GM21723 (cell line): Measurements from ENCODE around the gene KLHL29.
"Not testable (repeated sequence)": the region's sequence is repeated elsewhere in the genome, so short reads cannot be mapped to it uniquely, and the experiment has no call there.

ENCODE experiments used
- ATAC-seq: cut with Tn5 transposase; IDR thresholded peaks from one replicate; pipeline ENCODE4 v1.9.1; 2021; ENCODE audit warnings: mild to moderate bottlenecking, moderate library complexity; ENCODE audit not compliant: unreplicated experiment

KLHL29 gene

DNA sequence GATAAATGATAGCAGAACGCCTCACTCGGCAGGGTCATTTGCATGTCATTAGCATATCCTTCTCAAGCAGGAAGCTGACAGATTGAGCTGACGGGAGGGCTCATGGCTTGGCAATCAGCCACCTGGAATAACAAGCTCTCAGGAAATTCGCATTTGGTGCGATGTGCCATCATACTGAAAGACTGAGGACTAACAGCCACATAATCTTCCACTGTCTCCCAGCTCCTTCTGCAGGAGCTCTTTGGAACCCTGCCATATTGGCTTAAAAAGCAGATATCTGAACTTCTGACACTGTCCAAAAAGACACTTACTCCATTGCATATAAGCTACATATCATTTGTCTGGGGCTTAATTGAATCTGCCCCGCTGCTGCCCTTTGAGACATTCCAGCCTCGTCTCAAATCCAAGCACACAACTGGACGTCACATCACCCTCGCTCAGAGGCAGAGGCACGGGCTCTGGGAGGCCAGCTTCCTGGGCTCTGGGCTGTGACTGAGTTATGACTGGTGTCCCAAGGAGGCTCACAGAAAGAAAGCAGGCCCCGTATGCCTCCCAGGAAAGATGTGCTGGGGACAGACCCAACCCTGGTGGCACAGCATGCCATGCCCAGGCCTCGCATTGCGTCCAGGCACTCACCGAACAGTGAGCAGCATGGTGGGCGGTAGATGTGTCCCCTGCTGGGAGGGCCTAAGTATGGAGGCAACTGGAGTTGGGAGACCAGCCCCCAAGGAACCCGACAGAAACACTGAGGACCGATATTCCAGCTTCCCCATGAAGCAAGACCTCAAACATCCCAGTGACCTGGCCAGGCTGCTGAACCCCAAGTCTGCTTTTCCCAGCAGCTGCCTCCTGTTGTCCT lies 314.0 kb downstream of the KLHL29 start:
- no peak for ATAC-seq

DNA sequence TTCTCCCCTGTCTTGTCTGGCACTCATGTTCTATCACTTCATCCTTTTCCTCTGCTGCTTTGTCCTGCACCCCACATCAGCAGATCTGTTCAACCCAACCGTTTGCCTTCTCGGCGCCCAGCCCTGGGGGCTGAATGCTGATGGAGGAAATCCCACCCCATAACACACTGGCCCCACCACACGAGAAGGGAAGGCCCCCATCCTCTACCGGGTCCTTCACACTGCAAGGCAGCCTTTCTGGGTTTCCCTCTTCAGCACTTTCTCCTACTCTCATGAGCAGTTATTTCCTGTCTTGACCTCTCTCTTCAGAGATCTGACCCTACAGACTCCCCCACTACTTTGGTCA lies 314.6 kb downstream of the KLHL29 start:
- ATAC-seq: no peak

DNA sequence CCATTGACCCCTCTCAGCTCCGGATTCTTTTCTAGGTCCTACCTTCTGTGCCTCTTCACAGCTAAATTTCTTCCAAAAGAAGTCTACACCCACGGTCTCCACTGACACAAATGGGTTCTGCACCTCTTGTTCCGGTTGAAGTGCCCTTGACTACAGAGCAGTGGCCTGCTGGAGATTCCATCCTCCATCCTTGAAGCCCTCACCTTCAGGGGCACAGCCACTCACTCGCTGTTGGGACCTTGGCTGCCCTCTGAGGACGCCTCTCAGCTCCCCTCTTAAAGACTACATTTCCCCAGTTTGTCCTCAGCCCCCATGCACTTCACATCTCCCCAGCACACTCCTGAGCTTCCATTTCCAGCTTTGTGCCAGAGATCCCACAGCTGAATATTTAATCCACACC lies 315.6 kb downstream of the KLHL29 start:
- ATAC-seq: no peak

DNA sequence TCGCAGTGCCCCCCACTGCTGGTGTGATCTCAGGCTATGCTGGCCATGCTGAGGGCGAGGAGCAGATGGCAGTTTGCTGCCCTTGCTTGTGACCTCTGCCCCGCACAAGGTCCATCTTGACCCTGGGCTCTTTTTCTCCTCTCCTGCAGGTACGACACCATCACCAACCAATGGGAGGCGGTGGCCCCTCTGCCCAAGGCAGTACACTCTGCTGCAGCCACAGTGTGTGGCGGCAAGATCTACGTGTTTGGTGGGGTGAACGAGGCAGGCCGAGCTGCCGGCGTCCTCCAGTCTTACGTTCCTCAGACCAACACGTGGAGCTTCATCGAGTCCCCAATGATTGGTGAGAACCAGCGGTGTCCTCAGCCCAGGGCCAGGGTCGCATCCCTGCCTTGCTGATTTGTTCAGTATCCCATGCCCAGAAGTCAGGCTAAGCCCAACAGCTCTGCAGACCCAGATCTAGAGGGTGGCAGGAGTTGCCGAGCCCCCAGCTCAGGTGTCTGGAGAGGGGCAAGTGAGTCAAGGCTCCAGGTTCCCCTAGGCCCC lies 318.1 kb downstream of the KLHL29 start:
- ATAC-seq: no peak

DNA sequence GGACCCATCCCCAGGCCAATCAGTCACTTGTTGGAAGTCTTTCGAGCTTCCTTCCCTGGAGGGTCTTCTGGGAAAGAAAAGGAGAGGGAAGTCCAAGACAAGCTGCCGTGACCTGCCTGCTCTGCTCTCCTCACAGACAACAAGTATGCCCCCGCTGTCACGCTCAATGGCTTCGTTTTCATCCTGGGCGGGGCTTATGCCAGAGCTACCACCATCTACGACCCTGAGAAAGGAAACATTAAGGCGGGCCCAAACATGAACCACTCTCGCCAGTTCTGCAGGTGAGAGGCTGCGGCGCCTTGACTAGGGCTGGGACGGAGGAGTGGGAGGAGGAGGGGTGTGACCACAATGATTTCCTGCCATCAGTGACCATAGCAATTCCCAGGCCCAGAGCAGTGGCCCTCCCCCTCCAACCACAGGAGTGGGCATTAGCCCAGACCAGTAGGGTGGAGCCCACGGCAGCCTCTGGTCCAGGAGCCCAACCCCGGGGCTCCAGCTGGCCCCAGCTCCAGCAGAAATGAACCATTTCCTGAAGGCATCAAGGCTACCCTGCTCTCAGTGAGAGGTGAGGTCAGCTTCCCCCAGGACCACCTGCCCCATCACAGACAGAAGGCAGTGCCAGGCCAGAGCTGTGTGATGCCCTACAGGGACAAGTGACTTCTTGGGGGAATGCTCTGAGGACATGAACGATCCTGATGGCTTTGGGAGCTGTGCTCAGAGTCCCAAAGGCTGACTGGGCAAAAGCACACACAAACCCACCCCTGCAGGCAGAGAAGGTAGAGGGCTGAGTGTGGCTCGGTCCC lies 318.8 kb downstream of the KLHL29 start:
- ATAC-seq: no peak

DNA sequence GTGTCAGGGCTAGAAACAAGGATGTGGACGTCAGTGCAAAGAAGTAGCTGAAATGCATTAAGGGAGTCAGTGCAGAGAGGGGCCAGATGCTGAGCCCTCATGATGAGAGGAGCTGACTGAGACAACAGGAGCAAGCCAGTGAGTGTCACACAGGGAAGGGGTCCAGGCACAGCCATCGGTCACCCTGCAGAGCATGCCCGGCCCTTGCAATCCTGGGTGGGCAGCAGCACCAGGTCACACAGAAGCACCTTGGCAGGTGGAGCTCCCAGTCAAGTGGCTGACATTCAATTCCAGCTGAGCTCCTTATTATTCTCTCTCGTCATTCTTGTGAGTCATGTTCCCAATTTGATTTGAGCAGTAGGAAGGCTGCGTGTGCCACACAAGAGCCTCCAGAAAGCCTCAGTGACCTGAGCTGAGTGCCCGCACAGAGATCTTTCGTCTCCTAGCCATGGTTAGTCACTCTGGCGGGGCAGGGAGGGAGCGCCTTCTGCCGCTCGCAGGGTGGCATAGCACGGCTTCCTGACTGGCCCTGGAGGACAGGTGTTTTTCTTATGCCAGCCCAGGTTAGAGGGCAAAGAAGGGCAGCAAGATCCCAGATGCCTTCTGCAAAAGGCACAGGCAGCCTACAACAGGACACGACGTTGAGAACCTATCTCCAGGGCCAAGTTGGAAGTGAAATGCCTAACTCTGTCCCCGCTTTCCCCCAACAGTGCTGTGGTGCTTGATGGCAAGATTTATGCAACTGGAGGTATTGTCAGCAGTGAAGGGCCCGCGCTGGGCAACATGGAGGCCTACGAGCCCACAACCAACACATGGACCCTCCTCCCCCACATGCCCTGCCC lies 321.0 kb downstream of the KLHL29 start:
- no peak for ATAC-seq

DNA sequence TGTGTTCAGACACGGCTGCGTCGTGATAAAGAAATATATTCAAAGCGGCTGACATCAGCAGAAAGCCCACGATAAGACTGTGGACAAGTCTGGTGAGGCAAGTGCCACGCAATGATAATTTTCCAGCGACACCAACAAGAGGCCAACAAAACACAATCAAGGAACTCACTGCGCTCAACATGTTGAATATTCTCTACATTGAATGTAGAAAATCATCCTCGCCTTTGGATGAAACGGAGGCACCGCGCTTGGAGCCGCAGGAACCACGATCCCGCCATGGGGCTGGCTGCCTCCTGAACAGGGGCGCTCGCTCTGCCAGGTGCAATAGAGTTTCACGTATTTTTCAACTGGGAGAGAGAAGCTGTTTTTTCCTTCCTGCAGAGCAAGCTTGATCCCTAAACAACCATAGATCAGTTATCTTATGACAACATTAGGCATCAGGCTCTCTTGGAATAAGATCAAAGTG lies 321.7 kb downstream of the KLHL29 start:
- ATAC-seq: no peak

DNA sequence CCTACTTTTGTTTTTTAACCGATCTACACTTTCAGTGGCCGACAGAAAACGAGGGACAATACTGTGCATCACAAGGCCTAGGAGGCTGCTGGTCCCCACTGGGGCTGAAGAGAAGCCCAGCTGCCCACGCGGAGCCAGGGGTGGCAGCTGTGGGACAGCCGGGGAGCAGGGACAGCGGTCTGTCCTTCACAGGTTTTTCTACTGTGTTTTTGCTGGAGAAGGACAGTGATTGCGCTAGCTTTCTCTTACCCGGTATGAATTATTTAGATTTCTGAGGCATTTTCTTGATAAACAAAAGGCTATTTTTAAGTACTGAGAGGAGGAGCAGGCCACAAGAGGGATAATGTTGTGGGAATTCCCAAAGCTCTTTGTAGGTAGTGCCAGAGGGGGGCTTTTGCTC lies 322.1 kb downstream of the KLHL29 start:
- no peak for ATAC-seq

DNA sequence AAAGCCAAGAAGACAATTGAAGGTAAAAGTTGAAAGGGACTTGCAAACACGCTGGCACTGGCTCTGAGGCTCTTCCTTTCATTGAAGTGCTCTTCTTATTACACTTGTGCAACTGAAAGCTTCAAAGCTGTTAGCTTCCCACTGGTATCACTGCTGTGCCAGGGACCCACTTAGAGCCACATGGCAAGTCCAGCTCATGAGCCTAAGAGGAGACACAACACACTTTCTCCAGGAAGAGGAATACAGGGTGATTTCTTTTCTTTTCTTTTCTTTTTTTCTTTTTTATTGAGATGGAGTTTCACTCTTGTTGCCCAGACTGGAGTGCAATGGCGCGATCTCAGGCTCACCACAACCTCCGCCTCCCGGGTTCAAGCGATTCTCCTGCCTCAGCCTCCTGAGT lies 323.8 kb downstream of the KLHL29 start:
- ATAC-seq: no peak

DNA sequence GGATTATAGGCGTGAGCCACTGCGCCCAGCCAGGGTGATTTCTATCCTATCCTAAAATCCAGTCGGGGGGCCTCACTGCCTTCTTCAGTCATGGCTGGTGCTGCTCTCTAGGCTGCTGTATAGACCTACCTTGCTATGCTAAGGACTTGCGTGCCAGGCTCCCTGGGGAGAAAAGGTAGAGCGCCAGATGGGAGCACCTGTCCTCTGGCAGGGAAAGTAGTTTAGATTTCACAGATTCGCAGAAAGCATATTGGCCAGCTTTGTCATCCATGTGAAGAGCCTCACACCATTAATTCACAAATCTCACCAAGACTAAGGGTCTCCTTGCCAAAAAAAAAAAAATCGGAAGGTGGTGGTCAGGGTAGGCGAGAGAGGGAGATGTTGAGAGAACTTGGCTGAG lies 324.3 kb downstream of the KLHL29 start:
- ATAC-seq: no peak

DNA sequence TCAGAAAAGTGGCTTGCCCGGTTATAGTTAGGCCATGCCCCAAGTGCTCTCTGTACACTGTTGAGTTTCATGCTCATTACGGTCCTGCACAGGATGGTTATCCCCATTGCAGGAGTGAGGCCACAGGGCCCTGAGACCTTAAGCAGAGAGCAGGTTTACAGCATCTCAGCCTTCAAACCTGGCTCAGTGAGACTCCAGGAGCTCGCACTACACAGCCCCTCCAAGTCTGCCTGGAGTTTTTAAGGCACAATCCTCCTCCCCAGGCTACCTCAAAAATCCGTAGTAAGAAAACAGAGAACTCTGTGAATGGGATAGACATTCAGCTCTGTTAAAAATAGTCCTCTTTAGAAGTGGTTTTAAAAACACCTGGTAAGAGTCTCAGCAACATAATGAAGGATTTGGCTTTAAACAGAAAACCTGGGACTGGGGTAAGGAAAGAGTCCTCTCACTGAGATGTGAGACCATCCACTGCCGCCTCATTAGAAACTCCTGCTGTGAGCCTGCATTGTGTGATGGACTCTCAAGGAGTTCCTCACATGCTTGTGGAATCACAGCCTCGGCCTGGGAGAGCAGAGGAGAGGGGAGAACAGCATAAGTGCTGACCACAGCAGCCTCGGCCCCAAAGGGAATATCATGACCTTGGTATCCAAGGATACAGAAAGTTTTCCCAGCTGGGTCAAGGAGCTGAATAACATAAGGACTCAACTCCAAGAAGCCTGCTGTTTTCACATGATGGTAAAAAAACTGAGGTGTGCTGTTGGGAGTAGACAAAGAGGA lies 327.2 kb downstream of the KLHL29 start:
- ATAC-seq: no peak

DNA sequence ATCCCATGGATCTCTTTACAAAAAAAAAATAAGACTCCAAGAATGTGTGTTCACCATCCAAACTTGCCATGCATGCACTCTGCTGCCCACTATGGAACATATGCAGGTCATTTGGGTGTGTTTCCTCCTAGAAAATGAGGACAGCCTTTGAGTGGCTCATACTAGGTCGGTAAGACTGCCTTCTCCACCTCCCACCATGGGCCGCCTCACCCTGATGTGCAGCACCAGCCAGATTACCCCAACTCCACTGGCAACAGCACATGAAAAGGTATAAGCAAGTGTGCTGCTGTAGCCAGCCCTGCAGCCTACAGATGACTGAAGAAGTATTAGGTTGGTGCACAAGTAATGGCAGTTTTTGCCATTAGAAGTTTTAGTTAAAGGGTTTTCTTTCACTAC lies 327.8 kb downstream of the KLHL29 start:
- no peak for ATAC-seq

DNA sequence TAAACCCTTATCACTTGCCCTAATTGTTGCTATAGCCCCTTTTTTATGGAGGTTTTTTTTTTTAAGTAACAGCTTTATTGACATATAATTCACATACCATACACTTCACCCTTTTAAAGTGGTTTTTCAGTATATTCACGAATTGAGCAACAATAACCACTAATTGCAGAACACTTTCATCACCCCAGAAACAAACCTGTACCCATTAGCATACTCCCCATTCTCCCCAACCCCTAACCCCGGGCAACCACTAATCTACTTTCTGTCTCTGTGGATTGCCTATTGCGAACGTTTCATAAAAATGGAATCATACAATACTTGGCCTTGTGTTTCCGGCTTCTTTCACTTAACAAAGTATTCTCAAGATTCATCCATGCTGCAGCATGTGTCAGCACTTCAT lies 328.4 kb downstream of the KLHL29 start:
- ATAC-seq: no peak

DNA sequence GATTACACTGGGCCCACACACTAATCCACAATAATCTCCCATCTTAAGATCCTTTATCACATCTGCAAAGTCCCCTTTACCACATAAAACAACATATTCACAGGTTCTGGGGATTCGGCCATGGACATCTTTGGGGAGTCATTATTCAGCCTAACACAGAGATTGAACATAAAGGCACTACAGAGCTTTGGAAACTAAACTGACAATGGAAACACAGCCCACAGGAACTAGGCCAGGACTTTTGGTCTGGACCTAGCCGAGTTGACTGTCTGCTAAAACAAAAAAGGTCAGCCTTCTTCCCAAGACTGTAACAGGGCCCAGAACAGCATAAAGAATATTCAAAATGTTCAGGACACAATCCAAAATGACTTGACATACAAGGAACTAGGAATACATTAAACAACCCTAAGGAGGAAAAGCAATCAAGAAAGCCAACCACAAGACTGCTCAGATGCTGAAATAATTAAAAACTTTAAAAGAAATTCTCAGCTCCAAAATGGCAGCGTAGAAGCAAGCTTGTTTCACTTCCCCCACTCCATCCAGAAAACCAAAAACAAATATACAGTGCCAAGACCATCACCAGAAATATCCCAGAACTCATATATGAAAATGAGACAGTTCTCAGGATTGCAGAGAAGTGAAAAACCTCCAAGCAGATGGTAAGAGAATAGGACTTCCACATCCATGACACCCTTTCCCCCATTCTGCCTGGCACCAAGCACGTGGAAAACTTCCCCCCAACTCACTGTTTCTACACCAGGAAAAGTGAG lies 334.1 kb downstream of the KLHL29 start:
- no peak for ATAC-seq

DNA sequence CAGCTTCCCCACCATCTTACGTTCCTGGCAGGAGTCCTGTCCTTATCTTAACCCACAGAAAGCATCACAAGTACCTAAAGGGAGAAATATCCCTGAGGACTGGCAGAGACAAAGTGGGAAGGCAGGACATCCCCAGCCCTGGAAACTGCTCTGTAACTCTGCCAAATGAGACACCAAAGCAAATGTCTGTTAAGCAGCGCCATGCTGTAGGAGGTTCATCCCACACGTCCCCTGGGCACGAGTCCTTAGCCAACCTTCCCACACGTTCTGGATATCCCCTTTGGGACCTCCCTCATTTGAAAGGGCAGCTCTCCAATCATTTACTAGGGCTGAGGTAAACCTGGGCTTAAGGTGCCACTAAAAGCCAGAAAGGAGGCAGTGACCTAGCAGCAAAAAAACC lies 334.7 kb downstream of the KLHL29 start:
- no peak for ATAC-seq

DNA sequence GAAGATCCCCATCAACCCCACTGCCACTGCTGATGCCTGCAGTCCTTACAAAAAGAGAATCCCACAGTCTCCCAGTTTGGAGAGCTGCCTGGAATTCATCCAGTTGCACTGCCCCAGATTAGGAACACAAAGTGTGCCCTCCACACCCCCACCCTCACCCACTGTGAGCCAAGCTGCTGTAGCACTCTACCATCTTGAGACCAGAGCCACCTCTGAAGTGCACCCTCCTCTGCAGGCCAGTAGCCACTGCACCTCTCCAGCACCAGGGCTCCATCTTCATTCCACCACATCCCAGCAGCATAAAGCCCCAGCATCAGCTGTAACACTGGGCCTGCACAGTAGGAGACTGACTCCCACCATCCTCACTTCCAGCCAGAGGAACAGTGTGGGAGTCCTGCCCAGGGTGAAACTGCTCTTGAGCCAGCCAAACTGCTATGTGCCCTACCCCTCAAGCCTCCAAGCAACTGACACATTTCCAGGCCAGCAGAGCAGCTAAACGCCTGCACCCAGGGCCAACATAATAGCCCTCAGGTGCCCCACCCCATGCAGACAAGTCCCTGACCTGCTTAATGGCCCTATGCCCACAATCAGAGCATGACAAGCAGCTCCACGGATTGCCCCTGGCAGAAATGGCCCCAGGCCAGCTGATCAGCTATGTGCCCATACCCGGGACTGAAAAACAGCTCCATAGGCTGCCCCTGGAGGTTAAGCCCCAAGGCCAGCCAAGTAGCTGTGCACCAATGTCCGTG lies 335.9 kb downstream of the KLHL29 start:
- no peak for ATAC-seq

DNA sequence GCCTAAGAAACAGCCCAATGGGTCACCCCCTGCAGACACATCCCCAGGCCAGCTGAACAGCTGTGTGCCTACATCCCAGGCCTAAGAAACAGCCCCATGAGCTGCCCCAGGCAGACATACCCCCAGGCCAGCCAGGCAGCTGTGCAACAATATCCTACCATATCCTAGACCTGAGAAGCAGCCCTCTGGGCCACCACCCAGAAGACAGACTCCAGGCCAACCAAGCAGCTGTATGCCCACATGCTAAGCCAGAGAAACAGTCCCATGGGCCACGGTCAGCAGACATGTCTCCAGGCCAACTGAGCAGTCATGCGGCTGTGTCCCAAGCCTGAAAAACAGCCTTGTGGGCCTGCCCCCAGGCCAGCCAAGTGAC lies 336.5 kb downstream of the KLHL29 start:
- ATAC-seq: no peak

DNA sequence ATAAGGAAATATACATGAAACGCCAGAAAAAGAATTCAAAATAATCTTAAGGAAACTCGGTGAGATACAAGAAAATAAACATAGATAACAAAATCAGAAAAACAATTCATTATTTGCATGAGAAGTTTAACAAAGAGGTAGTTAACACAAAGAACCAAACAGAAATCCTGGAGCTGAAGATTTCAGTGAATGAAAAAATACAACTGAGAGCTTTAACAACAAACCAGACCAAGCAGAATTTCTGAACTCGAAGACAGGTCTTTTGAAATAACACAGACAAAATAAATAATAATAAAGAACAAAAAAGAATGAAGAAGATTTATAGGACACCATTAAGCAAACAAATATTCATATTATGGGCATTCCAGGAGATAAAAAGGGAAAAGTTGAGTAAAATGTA lies 337.3 kb downstream of the KLHL29 start:
- no peak for ATAC-seq

DNA sequence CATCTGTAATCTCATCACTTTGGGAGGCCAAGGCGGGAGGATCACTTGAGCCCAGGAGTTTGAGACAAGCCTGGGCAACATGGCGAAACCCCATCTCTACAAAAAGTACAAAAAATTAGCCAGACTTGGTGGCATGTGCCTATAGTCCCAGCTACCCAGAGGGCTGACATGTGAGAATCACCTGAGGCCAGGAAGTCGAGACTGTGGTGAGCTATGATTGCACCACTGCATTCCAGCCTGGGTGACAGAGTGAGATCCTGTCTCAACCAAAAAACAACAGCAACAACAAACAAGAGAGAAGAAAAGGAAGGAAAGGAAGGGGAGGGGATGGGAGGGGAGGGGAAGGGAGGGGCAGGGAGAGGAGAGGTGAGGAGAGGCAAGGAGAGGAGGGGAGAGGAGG lies 338.1 kb downstream of the KLHL29 start:
- not testable (repeated sequence) for ATAC-seq
